H1 (cell line): Measurements from ENCODE around the gene KIFBP. TPM values are rescaled to one million over a fixed set of nuclear protein-coding genes. Genes with fewer than 3 reads are reported as not detected.

Experiments used
- CTCF ChIA-PET: fragments of 300-600 bp; sonication (Branson Sonifier 250); formaldehyde crosslinking; loops from one replicate; lab custom pipeline; 2021; ENCODE audit not compliant: partially characterized antibody; lab: Charles Lee
- POLR2A ChIA-PET: fragments of 300-600 bp; sonication (Branson Sonifier 250); formaldehyde crosslinking; loops from one replicate; lab custom pipeline; 2021; ENCODE audit warnings: inconsistent platforms; ENCODE audit not compliant: partially characterized antibody; lab: Charles Lee
- DNase-seq, 2 experiments: peaks; one replicate each; pipeline versions ENCODE4 v3.0.0 to v3.0.0-alpha.2; 2010 to 2022; ENCODE audit warnings: low spot score in 2 of 2, low read depth in 1 of 2, mixed read lengths in 1 of 2
- FAIRE-seq: peaks from 2 replicates; lab custom pipeline; 2011; peaks lifted over from hg19 to GRCh38; lab: Jason Lieb, UNC
- H2AFZ ChIP-seq: 2 replicates; pipeline ENCODE4 v1.8.1; 2012; ENCODE audit warnings: low read length, inconsistent platforms
- H2AK5ac ChIP-seq: 2 replicates; pipeline ENCODE4 v1.6.1; 2013; ENCODE audit warnings: low read depth, low read length
- H2BK120ac ChIP-seq: replicated peaks from 2 replicates; pipeline ENCODE3; 2013; ENCODE audit warnings: low read depth, low read length, inconsistent platforms
- H2BK12ac ChIP-seq: 2 replicates; pipeline ENCODE4 v1.6.1; 2013; ENCODE audit warnings: low read depth, low read length
- H2BK15ac ChIP-seq: 2 replicates; pipeline ENCODE4 v1.6.1; 2013; ENCODE audit warnings: low read length
- H2BK20ac ChIP-seq: 2 replicates; pipeline ENCODE4 v1.6.1; 2013; ENCODE audit warnings: low read length
- H2BK5ac ChIP-seq: 2 replicates; pipeline ENCODE4 v1.6.1; 2013; ENCODE audit warnings: low read depth, low read length
- H3K14ac ChIP-seq: 2 replicates; pipeline ENCODE4 v1.6.1; 2013; ENCODE audit warnings: inconsistent platforms; ENCODE audit not compliant: insufficient read length
- H3K18ac ChIP-seq: 2 replicates; pipeline ENCODE4 v1.6.1; 2013; ENCODE audit warnings: low read length; ENCODE audit errors: extremely low read depth
- H3K23ac ChIP-seq: 2 replicates; pipeline ENCODE4 v1.6.1; 2013; ENCODE audit warnings: inconsistent platforms; ENCODE audit not compliant: insufficient read length
- H3K23me2 ChIP-seq: 2 replicates; pipeline ENCODE4 v1.6.1; 2013; ENCODE audit warnings: low read depth, low read length
- H3K27ac ChIP-seq: 2 replicates; pipeline ENCODE4 v1.6.1; 2011; ENCODE audit warnings: low read depth, low read length, inconsistent platforms
- H3K27me3 ChIP-seq, 4 experiments: replicated peaks in 1 of 4; 1 replicate in 1 of 4; 2 replicates in 3 of 4; pipeline versions ENCODE4 v1.6.1 to v1.8.1; 2011 to 2013; ENCODE audit warnings: low read length in 3 of 4, mild to moderate bottlenecking in 3 of 4, inconsistent platforms in 2 of 4, mixed read lengths in 2 of 4, moderate library complexity in 1 of 4; ENCODE audit not compliant: control insufficient read depth in 3 of 4, insufficient read depth in 3 of 4; ENCODE audit errors: extremely low read depth in 1 of 4
- H3K36me3 ChIP-seq, 4 experiments: 2 replicates each; pipeline versions ENCODE4 v1.6.1 to v1.8.1; 2011 to 2013; ENCODE audit warnings: mild to moderate bottlenecking in 4 of 4, low read length in 3 of 4, moderate library complexity in 2 of 4, control low read depth in 1 of 4, inconsistent platforms in 1 of 4; ENCODE audit not compliant: insufficient read depth in 4 of 4, control insufficient read depth in 2 of 4
- H3K4ac ChIP-seq: replicated peaks from 2 replicates; pipeline ENCODE3; 2013; ENCODE audit warnings: low read length, low read depth, mixed read lengths, inconsistent platforms; ENCODE audit not compliant: insufficient read length
- H3K4me1 ChIP-seq, 4 experiments: replicated peaks in 1 of 4; 1 replicate in 1 of 4; 2 replicates in 3 of 4; pipeline versions ENCODE4 v1.6.1 to v1.8.1; 2011 to 2013; ENCODE audit warnings: low read length in 3 of 4, inconsistent platforms in 2 of 4, mixed read lengths in 1 of 4; ENCODE audit not compliant: insufficient read depth in 4 of 4, control insufficient read depth in 3 of 4
- H3K4me2 ChIP-seq, 2 experiments: 2 replicates each; pipeline versions ENCODE4 v1.6.1 to v1.8.1; 2011 to 2013; ENCODE audit warnings: low read depth in 2 of 2, low read length in 2 of 2, control low read depth in 1 of 2, inconsistent platforms in 1 of 2, mild to moderate bottlenecking in 1 of 2; ENCODE audit not compliant: insufficient read depth in 1 of 2
- H3K4me3 ChIP-seq, 4 experiments: fragments of 200-600, 300-600 bp in 1 of 4; sonication (generic), shearing (Covaris generic), sonication (Bioruptor Twin) in 1 of 4; 2 replicates each; pipeline versions ENCODE4 v1.5.1 to v1.8.1; 2011 to 2016; ENCODE audit warnings: low read length in 4 of 4, low read depth in 3 of 4, control low read depth in 2 of 4, inconsistent platforms in 2 of 4, mild to moderate bottlenecking in 2 of 4, mixed read lengths in 1 of 4, moderate library complexity in 1 of 4; ENCODE audit not compliant: insufficient read depth in 2 of 4; ENCODE audit errors: extremely low read depth in 1 of 4
- H3K56ac ChIP-seq: replicated peaks from 2 replicates; pipeline ENCODE3; 2013; ENCODE audit warnings: low read depth, mild to moderate bottlenecking, mixed read lengths, low read length, inconsistent platforms; ENCODE audit not compliant: insufficient read length
- H3K79me1 ChIP-seq: 2 replicates; pipeline ENCODE4 v1.6.1; 2013; ENCODE audit warnings: low read depth, low read length, control low read depth
- H3K79me2 ChIP-seq, 2 experiments: 2 replicates each; pipeline versions ENCODE4 v1.6.1 to v1.8.1; 2012 to 2013; ENCODE audit warnings: low read length in 2 of 2, mild to moderate bottlenecking in 2 of 2, inconsistent platforms in 1 of 2; ENCODE audit not compliant: insufficient read depth in 2 of 2, control insufficient read depth in 1 of 2
- H3K9ac ChIP-seq, 4 experiments: replicated peaks in 1 of 4; 1 replicate in 1 of 4; 2 replicates in 3 of 4; pipeline versions ENCODE4 v1.6.1 to v1.8.1; 2011 to 2013; ENCODE audit warnings: low read depth in 3 of 4, low read length in 3 of 4, control low read depth in 2 of 4, mild to moderate bottlenecking in 2 of 4, moderate library complexity in 2 of 4, inconsistent platforms in 1 of 4; ENCODE audit errors: extremely low read depth in 1 of 4
- H3K9me3 ChIP-seq, 2 experiments: 2 replicates each; pipeline versions ENCODE4 v1.6.1 to v1.8.1; 2012 to 2013; ENCODE audit warnings: mild to moderate bottlenecking in 2 of 2, moderate library complexity in 2 of 2, control low read depth in 1 of 2, inconsistent platforms in 1 of 2, low read depth in 1 of 2, low read length in 1 of 2, mixed read lengths in 1 of 2; ENCODE audit not compliant: insufficient read depth in 2 of 2
- H4K20me1 ChIP-seq, 2 experiments: replicated peaks in 1 of 2; 2 replicates each; pipeline versions ENCODE3 to v1.8.1; 2011 to 2013; ENCODE audit warnings: inconsistent platforms in 2 of 2, low read length in 2 of 2, mild to moderate bottlenecking in 1 of 2; ENCODE audit not compliant: insufficient read depth in 2 of 2, control insufficient read depth in 1 of 2
- H4K5ac ChIP-seq: 2 replicates; pipeline ENCODE4 v1.6.1; 2013; ENCODE audit warnings: low read length, low read depth, mixed read lengths, inconsistent platforms; ENCODE audit not compliant: insufficient read length
- H4K8ac ChIP-seq: 2 replicates; pipeline ENCODE4 v1.8.0; 2013; ENCODE audit warnings: mild to moderate bottlenecking, moderate library complexity, low read length, inconsistent platforms; ENCODE audit not compliant: insufficient read depth; ENCODE audit errors: extremely low read depth
- H4K91ac ChIP-seq: replicated peaks from 2 replicates; pipeline ENCODE3; 2013; ENCODE audit warnings: low read length, mixed read lengths, inconsistent platforms; ENCODE audit not compliant: insufficient read length
- EGR1 ChIP-seq: IDR thresholded peaks from 2 replicates; pipeline ENCODE4 v1.6.1; 2011; ENCODE audit warnings: low read depth, low read length, borderline replicate concordance
- EP300 ChIP-seq, 2 experiments: IDR thresholded peaks; 1 replicate in 1 of 2; 2 replicates in 1 of 2; pipeline ENCODE4 v1.6.1; 2011 to 2012; ENCODE audit warnings: low read depth in 2 of 2, low read length in 2 of 2, mild to moderate bottlenecking in 2 of 2, borderline replicate concordance in 1 of 2, inconsistent platforms in 1 of 2, moderate library complexity in 1 of 2
- KDM4A ChIP-seq: IDR thresholded peaks from one replicate; pipeline ENCODE4 v1.7.1; 2012; ENCODE audit warnings: low read depth, mild to moderate bottlenecking, moderate library complexity, low read length, inconsistent platforms; ENCODE audit not compliant: severe bottlenecking
- RFX5 ChIP-seq: IDR thresholded peaks from 2 replicates; pipeline ENCODE4 v1.6.1; 2011; ENCODE audit warnings: low read depth, low read length, improper control_type of control experiment, borderline replicate concordance
- SIRT6 ChIP-seq: IDR thresholded peaks from one replicate; pipeline ENCODE4 v1.7.1; 2012; ENCODE audit warnings: low read length, inconsistent platforms
- TAF7 ChIP-seq: optimal IDR thresholded peaks from 2 replicates; pipeline ENCODE3; 2011; ENCODE audit warnings: low read depth, mild to moderate bottlenecking, inconsistent platforms, low read length, moderate library complexity, borderline replicate concordance
- TCF12 ChIP-seq: IDR thresholded peaks from 2 replicates; pipeline ENCODE4 v1.6.1; 2011; ENCODE audit warnings: low read depth, mild to moderate bottlenecking, low read length
- WGBS, 2 experiments: shearing (Covaris generic) in 1 of 2; methylation state at CpG; one replicate each; pipeline versions ENCODE4 v1.1.6 to v1.1.7; 2013 to 2015; ENCODE audit warnings: low lambda C conversion rate in 2 of 2, mixed read lengths in 2 of 2, inconsistent platforms in 1 of 2, low coverage in 1 of 2, missing lambda C conversion rate in 1 of 2; ENCODE audit not compliant: insufficient replicate concordance in 2 of 2, insufficient coverage in 1 of 2, insufficient read length in 1 of 2; ENCODE audit errors: extremely low coverage in 1 of 2, missing lambda C conversion rate in 1 of 2; 5-methylcytosine and 5-hydroxymethylcytosine counted together
- polyA plus RNA-seq, 7 experiments: library from polyadenylated mRNA; depleted of rRNA in 3 of 7; stranded (reverse) in 5 of 7; unstranded in 2 of 7; fragments of >200 nt in 5 of 7; fragments of 200-250 nt in 2 of 7; gene quantifications; 1 replicate in 5 of 7; 2 replicates in 1 of 7; 4 replicates in 1 of 7; pipeline versions ENCODE4 v1.2.1 to v1.2.3, GENCODE V29; 2011 to 2013; ENCODE audit warnings: missing spikeins in 2 of 7, mixed read lengths in 2 of 7
- total RNA-seq: library from RNA; stranded (reverse); fragmentation: NEBNext Ultra II Directional; extraction: Animal tissue kit (Norgen Biotek cat#: 25700); gene quantifications from 2 replicates; pipeline ENCODE4 v1.2.1, GENCODE V29; 2021

Gene KIFBP
- total and polyA plus RNA-seq, 2 of the 8 experiments (the other 6 are each of a cell fraction or from before 2014, with no cell fraction given): 17.3 to 34.6 TPM

DNA sequence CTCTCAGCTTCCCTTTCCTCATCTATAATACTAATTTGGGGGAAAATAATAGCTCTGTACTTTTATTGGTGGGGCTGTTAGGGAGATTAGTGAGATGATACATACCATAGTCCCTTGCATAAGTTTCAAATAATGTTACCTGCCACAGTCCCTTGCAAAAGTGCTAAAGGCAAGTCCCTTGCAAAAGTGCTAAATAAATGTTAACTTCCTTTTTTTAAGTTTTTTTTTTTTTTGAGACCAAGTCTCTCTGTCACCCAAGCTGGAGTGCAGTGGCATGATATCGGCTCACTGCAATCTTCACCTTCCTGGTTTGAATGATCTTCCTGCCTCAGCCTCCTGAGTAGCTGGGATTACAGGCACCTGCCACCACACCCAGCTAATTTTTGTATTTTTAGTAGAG is 55.9 kb downstream of the KIFBP start:
- H3K23me2 ChIP-seq: no peaks in the 10 kb centered on the region; the same call in 1 of the 2 replicates
- ChIA-PET POLR2A (interaction anchor here (0.8 kb wide), 1 partner anchor 24 kb away, joined by 3 read pairs; no protein-coding TSS in a partner anchor), CTCF (interaction anchor here (0.8 to 1.6 kb wide), 3 partner anchors 20 to 48 kb away, joined by 3 to 7 read pairs (median 3); no protein-coding TSS in a partner anchor)
- H3K4me2 ChIP-seq: no peak overlapping the region
- H4K5ac ChIP-seq: no peak overlapping the region
- WGBS, 2 experiments: 80% methylated on average over 1 of the region's 1 CpG; no CpG with 5 or more reads in 1 of the 2 experiments
- H3K56ac ChIP-seq: no peak overlapping the region
- H3K79me2 ChIP-seq: no peaks in the 10 kb centered on the region
- H3K27ac ChIP-seq: no peak overlapping the region
- H2AFZ ChIP-seq: peak overlapping the region; percentile 97; the same call in 1 of the 2 replicates
- no peak overlapping the region for H2BK20ac ChIP-seq
- DNase-seq (no peak), FAIRE-seq (no peak)
- H3K79me1 ChIP-seq: no peaks in the 10 kb centered on the region
- TF ChIP-seq SIRT6: no peak
- no peak for TF ChIP-seq KDM4A
- TF ChIP-seq TAF7: no peak
- TF ChIP-seq EGR1: no peak
- TF ChIP-seq EP300 (IDR thresholded peaks at IDR 0.05; ENCODE audit: borderline replicate concordance in 1 of 2, low read depth in 2 of 2, low read length in 2 of 2): no peak
- no peak for TF ChIP-seq RFX5
- TF ChIP-seq TCF12: no peak
- no peak overlapping the region for H2BK12ac ChIP-seq
- H2BK15ac ChIP-seq: no peak overlapping the region
- H3K23ac ChIP-seq: no peak overlapping the region
- no peak overlapping the region for H3K4ac ChIP-seq
- H2AK5ac ChIP-seq: no peak overlapping the region
- H3K4me1 ChIP-seq: no peaks in the 10 kb centered on the region
- H4K20me1 ChIP-seq: peaks cover 0 to 1% of the 10 kb centered on the region in 2 experiments
- no peak overlapping the region for H4K8ac ChIP-seq
- H3K9ac ChIP-seq: no peak overlapping the region
- H3K18ac ChIP-seq: no peak overlapping the region
- H3K4me3 ChIP-seq: no peak overlapping the region
- H4K91ac ChIP-seq: no peak overlapping the region
- H3K36me3 ChIP-seq: no peaks in the 10 kb centered on the region
- no peak overlapping the region for H3K14ac ChIP-seq
- no peak overlapping the region for H2BK5ac ChIP-seq
- H3K27me3 ChIP-seq: no peaks in the 10 kb centered on the region
- H2BK120ac ChIP-seq: no peak overlapping the region
- H3K9me3 ChIP-seq: no peaks in the 10 kb centered on the region
